Testis (tissue), 3 donors: ENCODE data around the gene CBFB. TPM values are rescaled to one million over a fixed set of nuclear protein-coding genes. Genes with fewer than 3 reads are reported as not detected.

Experiments used
- DNase-seq: peaks from one replicate; pipeline ENCODE4 v3.0.0-alpha.2; 2019
- H3K27ac ChIP-seq, 2 donors: fragments of 200-600 bp; sonication (generic); one replicate each; pipeline ENCODE4 v1.5.1; 2019
- H3K27me3 ChIP-seq: fragments of 200-600 bp; sonication (generic); one replicate; pipeline ENCODE4 v1.5.1; 2019
- H3K36me3 ChIP-seq: fragments of 200-600 bp; sonication (generic); one replicate; pipeline ENCODE4 v1.5.1; 2017; ENCODE audit warnings: low read depth; ENCODE audit errors: missing control alignments
- H3K4me1 ChIP-seq: fragments of 200-600 bp; sonication (generic); one replicate; pipeline ENCODE4 v1.5.1; 2019
- H3K4me3 ChIP-seq, 2 donors: fragments of 200-600 bp; sonication (generic); one replicate each; pipeline ENCODE4 v1.5.1; 2017 to 2019
- H3K9me3 ChIP-seq: fragments of 200-600 bp; sonication (generic); one replicate; pipeline ENCODE4 v1.5.1; 2017
- POLR2A ChIP-seq: fragments of 450-650 bp; IDR thresholded peaks from one replicate; pipeline ENCODE4 v1.6.1; 2017; ENCODE audit warnings: antibody characterized with exemption, mild to moderate bottlenecking, moderate library complexity
- WGBS, 2 donors: methylation state at CpG; one replicate each; pipeline ENCODE4 v1.1.5; 2018; 5-methylcytosine and 5-hydroxymethylcytosine counted together
- intact Hi-C: fragments of 100-400 bp; cut with DNase I; formaldehyde crosslinking; loops from one replicate; pipeline ENCODE4 v1.15.1; 2023; ENCODE audit warnings: low total_unique reads
- polyA plus RNA-seq: library from polyadenylated mRNA; stranded (reverse); fragments of 350-450 nt; fragmentation: Illumina TruSeq; extraction: RNeasy Lipid Tissue Mini Kit (QIAGEN cat#74804); gene quantifications from one replicate; pipeline ENCODE4 v1.2.3, GENCODE V29; 2014; ENCODE audit warnings: low read depth, low replicate concordance; ENCODE audit not compliant: insufficient read depth
- total RNA-seq, 2 donors: library from RNA; depleted of rRNA; stranded (reverse); fragments of >200 nt; gene quantifications; one replicate each; pipeline ENCODE4 v1.2.3, GENCODE V29; 2016
- TF ChIP-seq, protein P1 (sequence below), 3 experiments: fragments of 450-650 bp in 2 of 3; fragments of 200-600 bp in 1 of 3; sonication (generic) in 1 of 3; IDR thresholded peaks; one replicate each; pipeline ENCODE4 v1.5.1; 2016 to 2019; ENCODE audit warnings: antibody characterized with exemption in 3 of 3, mild to moderate bottlenecking in 2 of 3, moderate library complexity in 1 of 3

Gene CBFB
- total and polyA plus RNA-seq, 3 donors from 2014 or later: 15.3 to 34.9 (median 23.3) TPM

DNA sequence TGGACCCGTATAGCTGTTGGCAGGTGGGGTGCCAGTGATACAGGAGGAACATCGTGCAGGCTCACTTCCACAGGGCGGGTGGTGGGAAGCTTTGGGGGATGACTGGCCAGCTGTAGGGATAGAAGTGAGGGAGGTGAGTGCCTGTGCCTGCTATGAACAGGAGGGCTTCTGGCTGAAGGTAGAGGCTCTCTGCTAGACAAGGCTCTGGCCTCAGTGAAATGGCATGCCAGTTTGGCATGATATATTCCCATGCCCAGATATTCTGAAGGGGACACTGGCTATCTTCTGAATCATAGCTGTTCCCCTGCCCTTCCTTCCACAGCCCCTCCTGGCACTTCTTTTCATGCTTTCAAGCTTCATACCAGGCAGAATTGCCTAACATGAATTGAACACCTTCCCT is 99.9 kb downstream of the CBFB start:
- no peak for DNase-seq
- H3K9me3 ChIP-seq: no peaks in the 10 kb centered on the region
- WGBS, 2 donors: 82 to 94% methylated on average over 3 of the region's 3 CpGs
- no peak overlapping the region for H3K4me3 ChIP-seq
- no peak overlapping the region for H3K27ac ChIP-seq
- no peaks in the 10 kb centered on the region for H3K36me3 ChIP-seq
- no peak for TF ChIP-seq POLR2A
- TF ChIP-seq, protein P1, sequence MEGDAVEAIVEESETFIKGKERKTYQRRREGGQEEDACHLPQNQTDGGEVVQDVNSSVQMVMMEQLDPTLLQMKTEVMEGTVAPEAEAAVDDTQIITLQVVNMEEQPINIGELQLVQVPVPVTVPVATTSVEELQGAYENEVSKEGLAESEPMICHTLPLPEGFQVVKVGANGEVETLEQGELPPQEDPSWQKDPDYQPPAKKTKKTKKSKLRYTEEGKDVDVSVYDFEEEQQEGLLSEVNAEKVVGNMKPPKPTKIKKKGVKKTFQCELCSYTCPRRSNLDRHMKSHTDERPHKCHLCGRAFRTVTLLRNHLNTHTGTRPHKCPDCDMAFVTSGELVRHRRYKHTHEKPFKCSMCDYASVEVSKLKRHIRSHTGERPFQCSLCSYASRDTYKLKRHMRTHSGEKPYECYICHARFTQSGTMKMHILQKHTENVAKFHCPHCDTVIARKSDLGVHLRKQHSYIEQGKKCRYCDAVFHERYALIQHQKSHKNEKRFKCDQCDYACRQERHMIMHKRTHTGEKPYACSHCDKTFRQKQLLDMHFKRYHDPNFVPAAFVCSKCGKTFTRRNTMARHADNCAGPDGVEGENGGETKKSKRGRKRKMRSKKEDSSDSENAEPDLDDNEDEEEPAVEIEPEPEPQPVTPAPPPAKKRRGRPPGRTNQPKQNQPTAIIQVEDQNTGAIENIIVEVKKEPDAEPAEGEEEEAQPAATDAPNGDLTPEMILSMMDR (IDR thresholded peaks at IDR 0.05): no peak
- no peaks in the 10 kb centered on the region for H3K4me1 ChIP-seq
- intact Hi-C loops: no loop called here
- no peaks in the 10 kb centered on the region for H3K27me3 ChIP-seq

DNA sequence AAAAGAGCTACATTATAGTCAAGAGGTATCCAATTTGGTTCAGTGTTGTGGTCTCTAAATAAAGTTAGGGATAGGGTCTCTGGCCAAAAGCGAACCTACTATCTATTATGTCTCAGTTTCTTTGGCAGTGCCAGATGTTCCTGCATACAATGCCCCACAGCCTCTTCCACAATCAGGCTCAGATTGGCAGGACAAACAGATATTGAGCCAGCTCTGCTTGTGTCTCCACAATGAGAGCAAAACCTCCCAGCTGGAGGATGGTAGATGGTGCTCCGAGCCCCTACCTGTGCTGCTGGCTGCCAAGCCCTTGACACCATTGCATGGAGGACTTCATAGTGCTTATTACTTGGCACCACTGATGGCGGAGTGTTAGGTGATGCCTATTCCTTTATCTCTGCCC is 100.5 kb downstream of the CBFB start:
- H3K4me3 ChIP-seq: no peak overlapping the region
- no peaks in the 10 kb centered on the region for H3K36me3 ChIP-seq
- 79 to 87% methylated on average over 2 to 3 of the region's 3 CpGs for WGBS, 2 donors
- H3K27ac ChIP-seq: no peak overlapping the region
- DNase-seq: no peak
- TF ChIP-seq, protein P1 (IDR thresholded peaks at IDR 0.05): no peak
- TF ChIP-seq POLR2A: no peak
- no peaks in the 10 kb centered on the region for H3K9me3 ChIP-seq
- no peaks in the 10 kb centered on the region for H3K4me1 ChIP-seq
- intact Hi-C loops: no loop called here
- no peaks in the 10 kb centered on the region for H3K27me3 ChIP-seq

DNA sequence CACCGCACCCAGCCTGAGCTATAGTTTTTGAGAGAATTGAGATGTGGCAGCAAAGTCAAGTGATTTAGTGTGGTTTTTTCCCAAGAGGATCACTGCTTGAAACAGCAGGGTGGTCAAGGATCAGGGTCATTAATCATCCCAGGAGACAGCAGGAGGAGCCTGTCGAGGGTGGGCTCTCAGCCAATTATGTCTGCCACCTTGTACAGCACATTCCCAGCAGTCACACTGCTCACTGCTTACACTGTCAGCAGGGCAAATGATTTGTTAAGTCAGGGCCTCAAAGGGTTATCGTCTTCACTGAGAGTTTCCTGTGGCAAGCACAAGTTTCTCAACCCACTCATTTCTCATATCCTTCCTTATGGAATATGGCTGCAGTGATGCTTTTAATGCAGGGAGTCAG is 108.7 kb downstream of the CBFB start:
- Histone ChIP-seq H3K4me3 (no peak overlapping the region), H3K9me3 (no peaks in the 10 kb centered on the region), H3K4me1 (no peaks in the 10 kb centered on the region), H3K36me3 (peaks cover 3% of the 10 kb centered on the region), H3K27ac (no peak overlapping the region), H3K27me3 (no peaks in the 10 kb centered on the region)
- no peak for TF ChIP-seq POLR2A
- TF ChIP-seq, protein P1 (IDR thresholded peaks at IDR 0.05): no peak
- 57 to 70% methylated on average over 3 of the region's 3 CpGs for WGBS, 2 donors
- intact Hi-C loops: no loop called here
- no peak for DNase-seq

DNA sequence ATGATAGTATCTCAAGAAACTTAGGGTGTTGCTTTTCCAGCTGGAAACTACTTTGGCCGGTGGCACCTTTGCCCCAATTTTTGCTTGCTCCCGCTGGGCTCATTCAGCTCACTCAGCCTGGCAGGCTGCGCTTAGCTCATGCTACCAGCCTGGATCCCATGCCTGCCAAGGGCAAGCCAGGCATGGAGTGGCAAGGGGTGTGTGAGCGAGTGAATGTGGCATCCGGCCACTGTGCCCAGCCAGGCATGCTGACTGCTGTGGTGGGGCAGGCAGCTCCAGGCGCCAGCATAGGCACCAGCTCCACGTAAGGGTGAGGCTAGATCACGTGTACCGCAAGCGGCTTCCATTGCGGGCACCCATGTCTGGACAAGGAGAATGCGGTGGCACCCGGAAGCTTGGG is 112.4 kb downstream of the CBFB start:
- intact Hi-C loops: no loop called here
- 90 to 98% methylated on average over 13 of the region's 13 CpGs for WGBS, 2 donors
- Histone ChIP-seq H3K27ac (no peak overlapping the region), H3K27me3 (no peaks in the 10 kb centered on the region), H3K4me3 (no peak overlapping the region), H3K36me3 (peaks cover 3% of the 10 kb centered on the region), H3K9me3 (no peaks in the 10 kb centered on the region), H3K4me1 (no peaks in the 10 kb centered on the region)
- no peak for TF ChIP-seq POLR2A
- TF ChIP-seq, protein P1 (IDR thresholded peaks at IDR 0.05): no peak
- no peak for DNase-seq

DNA sequence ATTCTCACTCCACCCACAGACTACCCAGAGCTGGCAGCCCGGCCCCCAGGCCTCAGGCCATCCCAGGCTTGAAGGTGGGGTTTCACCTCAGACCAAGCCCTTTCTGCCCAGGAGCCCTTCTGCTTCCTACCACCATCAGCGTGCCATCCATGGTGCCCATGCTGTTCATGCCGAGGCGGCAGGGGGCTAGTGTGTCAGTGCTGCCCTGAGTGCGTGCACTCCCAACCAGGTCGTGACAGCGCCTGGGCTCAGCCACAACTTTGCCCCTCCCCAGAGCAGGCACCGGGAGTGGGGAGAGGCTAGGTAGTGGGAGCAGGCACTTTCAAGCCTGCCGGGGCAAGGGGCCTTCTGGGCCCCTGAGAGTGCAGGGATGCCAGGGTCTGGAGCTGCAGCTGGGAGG is 113.4 kb downstream of the CBFB start:
- WGBS, 2 donors: 88 to 90% methylated on average over 2 to 8 of the region's 9 CpGs
- Histone ChIP-seq H3K27ac (no peak overlapping the region), H3K9me3 (no peaks in the 10 kb centered on the region), H3K36me3 (peaks cover 3% of the 10 kb centered on the region), H3K4me3 (no peak overlapping the region), H3K4me1 (no peaks in the 10 kb centered on the region), H3K27me3 (no peaks in the 10 kb centered on the region)
- TF ChIP-seq POLR2A: no peak
- TF ChIP-seq, protein P1 (IDR thresholded peaks at IDR 0.05): no peak
- no peak for DNase-seq
- intact Hi-C loops: no loop called here
